Gastrocnemius medialis (tissue), 4 donors: ENCODE measurements around the gene ARHGEF10L. TPM values are rescaled to one million over a fixed set of nuclear protein-coding genes. Genes with fewer than 3 reads are reported as not detected.

Source experiments
- ATAC-seq, 2 donors: fragments of 150-250 bp; one replicate each; pipeline ENCODE4 v1.9.1; 2016
- DNase-seq, 2 donors: peaks; one replicate each; pipeline ENCODE4 v3.0.0-alpha.2; 2019
- H3K27ac ChIP-seq, 4 donors: fragments of 200-600 bp; sonication (generic); 1 replicate in 1 of 4; 2 replicates in 3 of 4; pipeline ENCODE4 v1.5.1; 2016 to 2018; ENCODE audit warnings: mild to moderate bottlenecking in 2 of 4, moderate library complexity in 1 of 4
- H3K27me3 ChIP-seq, 3 donors: fragments of 200-600 bp; sonication (generic) in 2 of 3; 1 replicate in 1 of 3; 2 replicates in 2 of 3; pipeline versions ENCODE4 v1.5.1 to v1.6.0; 2016 to 2019; ENCODE audit warnings: mild to moderate bottlenecking in 1 of 3, moderate library complexity in 1 of 3
- H3K36me3 ChIP-seq, 2 donors: fragments of 200-600 bp; sonication (generic) in 1 of 2; one replicate each; pipeline ENCODE4 v1.5.1; 2017 to 2018
- H3K4me1 ChIP-seq, 2 donors: fragments of 200-600 bp; sonication (generic) in 1 of 2; one replicate each; pipeline ENCODE4 v1.5.1; 2016 to 2017; ENCODE audit warnings: mild to moderate bottlenecking in 2 of 2
- H3K4me3 ChIP-seq, 4 donors: fragments of 200-600 bp; sonication (generic) in 3 of 4; 1 replicate in 1 of 4; 2 replicates in 3 of 4; pipeline ENCODE4 v1.5.1; 2016 to 2019; ENCODE audit warnings: mild to moderate bottlenecking in 2 of 4
- H3K9me3 ChIP-seq, 3 donors: fragments of 200-600 bp; sonication (generic) in 2 of 3; 1 replicate in 1 of 3; 2 replicates in 2 of 3; pipeline ENCODE4 v1.5.1; 2016 to 2019
- CTCF ChIP-seq, 5 experiments: fragments of 450-650 bp in 3 of 5; fragments of 200-600 bp in 2 of 5; sonication (generic) in 2 of 5; IDR thresholded peaks in 4 of 5; conservative IDR thresholded peaks in 1 of 5; 1 replicate in 4 of 5; 2 replicates in 1 of 5; pipeline ENCODE4 v1.5.1; 2016 to 2019; ENCODE audit warnings: antibody characterized with exemption in 5 of 5, mild to moderate bottlenecking in 3 of 5, moderate library complexity in 3 of 5
- POLR2A ChIP-seq, 2 donors: fragments of 450-650 bp; IDR thresholded peaks; one replicate each; pipeline ENCODE4 v1.6.1; 2017; ENCODE audit warnings: antibody characterized with exemption in 2 of 2, mild to moderate bottlenecking in 2 of 2, moderate library complexity in 2 of 2
- in situ Hi-C, 4 donors: fragments of 200-750 bp; cut with MboI; loops; one replicate each; pipeline versions ENCODE4 v1.15.0 to v1.8.0; 2017; ENCODE audit warnings: low sequenced_read_pairs in 4 of 4
- intact Hi-C: fragments of 100-400 bp; cut with DNase I; formaldehyde crosslinking; loops from one replicate; pipeline ENCODE4 v1.15.1; 2023; ENCODE audit warnings: low total_unique reads
- total RNA-seq, 4 donors: library from RNA; depleted of rRNA; stranded (reverse); fragments of >200 nt; gene quantifications; one replicate each; pipeline versions ENCODE4 v1.1.0 to v1.2.3, GENCODE V29; 2016

Gene ARHGEF10L
- total RNA-seq, 4 donors from 2014 or later, result 21.2 to 111 (median 73.8) TPM

- Histone ChIP-seq H3K4me1 (peaks cover 18 to 20% of the 10 kb centered on the region in 2 donors), H3K36me3 (peaks cover 0 to 74% of the 10 kb centered on the region in 2 donors), H3K27me3 (no peaks in the 10 kb centered on the region), H3K27ac (peak overlapping the region; percentile 87 to 97 (median 92)), H3K4me3 (no peak overlapping the region), H3K9me3 (no peaks in the 10 kb centered on the region)
- DNase-seq, result no peak
- intact Hi-C loops, result no loop called here
- TF ChIP-seq CTCF (IDR thresholded peaks at IDR 0.05 in 4 of 5, conservative IDR thresholded peaks at IDR 0.05 in 1 of 5) (no peak), POLR2A (IDR thresholded peaks at IDR 0.05) (no peak)
- no peak for ATAC-seq
- in situ Hi-C loops, result no loop called here
Observed at GRCh38 chr1:17631410-17631809, 91.9 kb downstream of the ARHGEF10L start.

- ATAC-seq, result no peak
- DNase-seq, result no peak
- no peaks in the 10 kb centered on the region for H3K27me3 ChIP-seq
- H3K27ac ChIP-seq, result peak overlapping the region; percentile 87 to 97 (median 92)
- H3K4me3 ChIP-seq, result no peak overlapping the region
- no peaks in the 10 kb centered on the region for H3K9me3 ChIP-seq
- intact Hi-C loops, result no loop called here
- H3K36me3 ChIP-seq, result peaks cover 0 to 77% of the 10 kb centered on the region in 2 donors
- in situ Hi-C loops, result no loop called here
- TF ChIP-seq POLR2A (IDR thresholded peaks at IDR 0.05) (no peak), CTCF (IDR thresholded peaks at IDR 0.05 in 4 of 5, conservative IDR thresholded peaks at IDR 0.05 in 1 of 5) (no peak)
- H3K4me1 ChIP-seq, result peaks cover 18 to 20% of the 10 kb centered on the region in 2 donors
Observed at GRCh38 chr1:17632106-17632505, 92.6 kb downstream of the ARHGEF10L start.

- in situ Hi-C loops, result no loop called here
- no peaks in the 10 kb centered on the region for H3K27me3 ChIP-seq
- H3K36me3 ChIP-seq, result peaks cover 0 to 77% of the 10 kb centered on the region in 2 donors
- no peak overlapping the region for H3K4me3 ChIP-seq
- H3K27ac ChIP-seq, result peak overlapping the region; percentile 50 to 97 (median 89)
- TF ChIP-seq CTCF (IDR thresholded peaks at IDR 0.05 in 4 of 5, conservative IDR thresholded peaks at IDR 0.05 in 1 of 5) (no peak), POLR2A (IDR thresholded peaks at IDR 0.05) (no peak)
- H3K4me1 ChIP-seq, result peaks cover 18 to 20% of the 10 kb centered on the region in 2 donors
- DNase-seq, result no peak
- intact Hi-C loops, result no loop called here
- ATAC-seq, result no peak
- no peaks in the 10 kb centered on the region for H3K9me3 ChIP-seq
Observed at GRCh38 chr1:17632541-17633184, 93.2 kb downstream of the ARHGEF10L start.

GRCh38 chr1:17633654-17634053 lies 94.2 kb downstream of the ARHGEF10L start:
- intact Hi-C loops (no loop called here), in situ Hi-C loops (no loop called here)
- H3K27ac ChIP-seq, result peak overlapping the region in 2 of 4 donors; percentile 50 to 55
- peaks cover 18 to 20% of the 10 kb centered on the region in 2 donors for H3K4me1 ChIP-seq
- TF ChIP-seq POLR2A (IDR thresholded peaks at IDR 0.05) (no peak), CTCF (IDR thresholded peaks at IDR 0.05 in 4 of 5, conservative IDR thresholded peaks at IDR 0.05 in 1 of 5) (no peak)
- no peaks in the 10 kb centered on the region for H3K27me3 ChIP-seq
- no peaks in the 10 kb centered on the region for H3K9me3 ChIP-seq
- no peak overlapping the region for H3K4me3 ChIP-seq
- peaks cover 0 to 77% of the 10 kb centered on the region in 2 donors for H3K36me3 ChIP-seq
- ATAC-seq (no peak), DNase-seq (no peak)
